T-helper 2 cell treated with Interferon-gamma antibody and Interleukin-4, amounts not matched to agents 100 ng/mL and 5 ng/mL, for 36 hours (primary cell): ENCODE data around the gene ABHD17A. TPM values are rescaled to one million over a fixed set of nuclear protein-coding genes. Genes with fewer than 3 reads are reported as not detected.

Experiments
- intact Hi-C: fragments of 100-400 bp; cut with micrococcal nuclease; formaldehyde crosslinking; loops from one replicate; pipeline ENCODE4 v1.15.1; 2023
- total RNA-seq: library from RNA; stranded (reverse); gene quantifications from 2 replicates; pipeline ENCODE4 v1.2.3, GENCODE V29; 2022

Gene ABHD17A
- total RNA-seq, 1 donor from 2014 or later, result 126 TPM

DNA sequence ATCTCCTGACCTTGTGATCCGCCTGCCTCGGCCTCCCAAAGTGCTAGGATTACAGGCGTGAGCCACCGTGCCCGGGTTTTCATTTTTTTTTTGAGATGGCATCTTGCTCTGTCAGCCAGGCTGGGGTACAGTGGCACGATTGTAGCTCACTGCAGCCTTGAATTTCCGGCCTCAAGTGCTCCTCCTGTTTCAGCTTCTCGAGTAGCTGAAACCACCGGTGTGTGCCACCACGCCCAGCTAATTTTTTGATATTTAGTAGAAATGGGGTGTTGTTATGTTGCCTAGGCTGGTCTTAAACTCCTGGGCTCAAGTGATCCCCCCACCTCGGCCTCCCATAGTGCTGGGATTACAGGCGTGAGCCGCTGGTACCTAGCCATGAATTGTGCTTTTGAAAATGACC, 25.8 kb upstream of the ABHD17A start:
- intact Hi-C loops, result no loop called here

DNA sequence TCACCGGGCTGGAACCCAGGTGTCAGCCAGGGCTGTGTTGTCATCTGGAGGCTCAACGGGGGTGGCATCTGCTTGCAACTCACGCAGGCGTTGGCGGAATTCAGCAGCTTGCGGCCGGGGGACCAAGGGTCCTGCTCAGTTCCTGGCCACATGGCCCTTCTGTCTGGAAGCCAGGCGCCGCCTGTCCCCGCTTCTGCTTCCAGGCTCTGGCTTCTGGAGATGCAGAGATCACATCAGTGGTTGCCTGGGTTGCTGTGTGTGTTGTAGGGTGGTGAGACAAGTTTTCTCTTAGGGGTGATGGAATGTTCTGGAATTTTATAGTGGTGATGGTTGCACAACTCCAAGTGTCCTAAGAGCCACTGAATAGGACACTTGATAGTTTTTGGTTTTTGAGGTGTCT, 24.9 kb upstream of the ABHD17A start:
- intact Hi-C loops, result no loop called here

DNA sequence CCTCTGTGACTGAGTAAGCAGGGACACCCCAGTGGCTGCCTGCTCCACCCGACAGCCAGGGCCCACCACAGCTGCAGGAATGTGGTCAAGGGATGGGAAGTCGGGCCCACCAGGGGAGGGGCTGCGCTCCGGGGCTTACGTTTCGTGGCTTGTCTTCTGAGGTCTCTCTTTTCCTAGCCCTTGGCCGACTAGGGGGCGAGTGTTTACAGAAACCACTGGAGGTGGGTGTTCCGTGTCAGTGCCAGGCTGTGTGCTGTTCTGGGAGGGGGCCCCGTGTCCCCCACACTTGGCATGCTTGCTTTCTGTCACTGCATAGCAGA, 24.4 kb upstream of the ABHD17A start:
- intact Hi-C loops, result loop anchor here (10.0 kb wide), 1 partner anchor 245 kb away; the partner anchor contains the start of gene AP3D1

DNA sequence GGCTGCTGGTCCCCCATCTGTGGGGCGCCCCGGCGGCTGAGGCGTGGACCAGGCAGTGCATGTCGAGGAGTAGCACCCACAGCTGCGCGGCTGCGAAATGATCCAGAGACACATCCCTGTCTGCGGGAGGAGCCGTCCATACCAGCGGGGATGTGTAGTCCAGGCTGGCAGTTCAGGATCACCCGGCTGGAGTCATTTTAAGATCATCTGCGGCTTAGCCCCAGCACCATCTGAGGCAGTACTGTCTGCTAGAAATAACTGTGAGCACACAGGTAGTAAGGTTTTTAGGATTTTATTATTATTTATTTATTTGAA, 23.0 kb upstream of the ABHD17A start:
- intact Hi-C loops, result loop anchor here (10.0 kb wide), 1 partner anchor 246 kb away; the partner anchor contains the start of gene AP3D1

DNA sequence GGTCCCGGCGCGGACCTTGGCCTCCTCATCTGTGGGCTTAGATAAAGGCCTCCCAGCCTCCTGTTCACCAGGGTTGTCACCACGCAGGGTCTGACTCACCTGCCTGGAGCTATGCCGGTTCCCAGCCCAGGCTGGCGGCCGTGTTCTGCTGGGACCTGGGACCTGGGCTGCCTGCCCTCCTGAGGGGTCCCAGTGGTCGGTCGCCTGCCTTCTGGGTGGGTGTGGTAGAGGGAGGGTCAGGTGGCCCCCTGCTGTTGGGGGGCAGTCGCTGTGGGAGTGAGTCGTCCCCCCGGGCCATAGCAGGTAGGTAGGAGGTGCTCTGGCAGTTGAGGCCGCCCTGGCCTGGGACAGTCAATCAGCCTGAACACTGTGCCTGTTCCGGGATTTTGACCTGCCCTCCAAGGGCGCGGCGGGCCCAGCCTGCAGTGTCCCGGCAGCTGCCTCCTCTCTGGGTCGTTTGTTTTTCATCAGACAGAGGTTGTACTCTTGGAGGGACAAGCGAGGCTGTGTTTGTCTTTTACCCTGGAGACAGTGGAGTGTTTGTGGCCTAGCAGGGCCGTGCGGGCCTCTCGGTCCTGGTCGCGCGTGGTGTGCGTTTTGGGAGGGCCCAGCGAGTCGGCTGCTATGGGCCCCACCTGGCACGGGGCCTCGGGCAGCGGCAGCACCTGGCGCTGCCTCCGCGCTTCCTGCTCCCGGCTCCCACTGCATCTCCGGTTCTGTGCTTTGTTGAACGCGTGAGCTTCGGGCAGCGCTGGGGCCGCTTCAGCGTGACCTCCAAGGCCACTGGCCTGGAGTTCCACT, 22.5 kb upstream of the ABHD17A start:
- intact Hi-C loops, result loop anchor here (10.0 kb wide), 1 partner anchor 247 kb away; the partner anchor contains the start of gene AP3D1

DNA sequence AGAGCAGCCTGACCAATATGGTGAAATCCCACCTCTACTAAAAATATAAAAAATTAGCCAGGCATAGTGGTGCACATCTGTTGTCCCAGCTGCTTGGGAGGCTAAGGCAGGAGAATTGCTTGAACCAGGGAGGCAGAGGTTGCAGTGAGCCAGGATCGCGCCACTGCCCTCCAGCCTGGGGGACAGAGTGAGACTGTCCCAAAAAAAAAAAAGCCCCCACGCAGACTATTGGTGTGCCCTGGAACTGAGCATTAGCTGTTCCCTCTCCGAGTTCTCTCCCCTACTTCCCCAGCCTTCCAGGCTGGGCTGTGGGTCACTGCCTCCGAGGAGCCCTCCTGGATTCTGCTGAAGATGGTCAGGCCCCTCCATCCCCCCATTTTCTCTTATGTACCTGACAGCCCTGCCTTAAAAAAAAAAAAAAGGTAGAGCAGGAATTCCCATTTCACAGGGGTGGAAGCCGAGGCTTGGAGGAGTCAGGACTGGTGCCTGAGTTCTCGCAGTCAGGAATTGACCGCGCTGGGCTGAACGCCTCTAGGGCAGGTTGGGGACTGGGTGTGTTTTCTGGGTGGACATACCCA, 21.8 kb upstream of the ABHD17A start:
- intact Hi-C loops, result loop anchor here (10.0 kb wide), 1 partner anchor 248 kb away; the partner anchor contains the start of gene AP3D1

DNA sequence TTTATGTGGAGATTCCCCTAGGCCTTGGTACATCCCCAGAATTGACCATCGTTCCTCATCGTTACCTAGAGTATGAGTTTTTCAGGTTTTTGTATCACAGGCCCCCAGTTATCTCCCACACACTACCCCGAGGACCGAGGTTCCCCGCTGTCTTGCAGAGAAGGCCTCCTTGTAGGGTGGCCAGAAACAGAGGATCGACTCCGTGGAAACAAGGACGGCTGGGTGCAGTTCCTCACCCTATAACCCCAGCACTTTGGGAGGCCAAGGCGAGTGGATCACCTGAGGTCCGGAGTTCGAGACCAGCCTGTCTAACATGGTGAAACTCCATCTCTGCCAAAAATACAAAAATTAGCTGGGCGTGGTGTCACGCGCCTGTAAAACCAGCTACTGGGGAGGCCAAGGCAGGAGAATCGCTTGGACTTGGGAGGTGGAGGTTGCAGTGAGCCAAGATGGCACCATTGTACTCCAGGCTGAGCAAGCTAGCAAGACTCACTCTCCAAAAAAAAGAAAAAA, 20.6 kb upstream of the ABHD17A start:
- intact Hi-C loops, result loop anchor here (1.0 to 10.0 kb wide), 4 partner anchors 21 to 249 kb away; partner anchors contain the start of genes ABHD17A, AP3D1 and KLF16

DNA sequence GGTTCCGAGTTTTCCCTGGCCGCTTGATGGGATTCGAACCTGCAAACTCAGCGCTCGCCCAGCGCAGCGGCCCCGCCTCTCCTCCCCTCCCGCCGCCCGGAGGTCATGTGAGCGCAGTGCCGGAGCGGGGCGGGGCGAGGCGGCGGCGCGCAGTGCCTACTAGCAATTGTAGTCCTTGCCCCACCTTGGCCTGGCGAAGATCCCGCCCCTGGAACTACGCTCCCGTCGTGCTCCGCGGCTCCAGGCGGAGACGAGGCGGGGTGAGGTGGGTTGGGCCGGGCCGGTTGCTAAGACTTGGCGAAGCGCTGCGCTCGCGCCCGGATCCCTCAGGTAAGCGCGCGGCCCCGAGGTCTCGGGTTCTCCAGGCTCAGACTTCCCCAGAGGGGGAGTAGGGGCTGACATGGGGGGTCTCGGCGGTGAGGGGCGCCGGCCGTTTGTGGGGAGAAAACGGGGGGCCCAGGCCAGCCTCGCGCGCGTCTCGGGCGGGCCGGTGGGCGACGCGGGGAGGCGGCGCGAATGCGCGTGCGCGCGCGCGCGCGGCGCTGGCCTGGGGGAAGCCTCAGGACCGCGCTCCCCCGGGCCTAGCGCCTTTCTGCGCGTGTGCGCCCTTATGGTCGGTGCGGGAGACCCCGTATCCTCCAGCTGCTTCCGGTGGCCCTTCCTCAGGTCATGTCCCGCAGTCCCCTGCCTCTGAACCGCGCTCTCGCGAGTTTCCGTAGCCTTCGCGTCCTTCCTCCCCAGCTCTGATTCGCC, 20.0 kb upstream of the ABHD17A start, which contains the start of the genes ADAT3 and SCAMP4:
ADAT3 (plus strand) TSS at position 290 of the 753 bp plus-strand sequence. CDS start 6,649 bp downstream, outside the sequence.
SCAMP4 (plus strand) TSS at position 290 of the 753 bp plus-strand sequence. CDS start 9,621 bp downstream, outside the sequence.
- intact Hi-C loops, result loop anchor here (1.0 to 10.0 kb wide), 4 partner anchors 20 to 250 kb away; partner anchors contain the start of genes ABHD17A, AP3D1 and KLF16

DNA sequence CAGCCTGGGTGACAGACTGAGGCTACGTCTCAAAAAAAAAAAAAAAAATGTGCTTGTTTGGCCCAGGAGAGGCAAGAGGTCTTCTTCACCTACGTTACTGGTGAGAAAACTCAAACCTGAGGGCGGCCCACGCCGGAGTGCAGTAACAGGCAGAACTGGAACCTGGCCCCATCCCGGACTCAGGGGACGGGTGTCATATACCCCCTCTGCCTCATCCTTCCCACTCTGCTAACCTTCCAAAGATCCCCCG, 19.5 kb upstream of the ABHD17A start:
- intact Hi-C loops, result loop anchor here (1.0 to 10.0 kb wide), 4 partner anchors 19 to 250 kb away; partner anchors contain the start of genes ABHD17A, AP3D1 and KLF16

DNA sequence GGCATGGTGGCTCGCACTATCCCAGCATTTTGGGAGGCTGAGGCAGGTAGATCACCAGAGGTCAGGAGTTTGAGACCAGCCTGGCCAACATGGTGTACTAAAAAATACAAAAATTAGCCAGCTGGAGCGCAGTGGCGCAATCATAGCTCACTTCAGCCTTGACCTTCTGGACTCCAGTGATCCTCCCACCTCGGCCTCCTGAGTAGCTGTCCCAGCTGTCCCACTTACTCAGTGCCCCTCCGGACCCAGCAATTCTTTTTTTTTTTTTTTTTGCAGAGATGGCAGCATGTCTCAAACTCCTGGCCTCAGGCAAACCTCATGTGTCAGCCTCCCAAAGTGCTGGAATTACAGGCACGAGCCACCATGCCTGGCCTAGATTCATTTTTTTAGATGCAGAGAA, 17.6 kb upstream of the ABHD17A start:
- intact Hi-C loops, result loop anchor here (10.0 kb wide), 1 partner anchor 252 kb away; the partner anchor contains the start of gene AP3D1

DNA sequence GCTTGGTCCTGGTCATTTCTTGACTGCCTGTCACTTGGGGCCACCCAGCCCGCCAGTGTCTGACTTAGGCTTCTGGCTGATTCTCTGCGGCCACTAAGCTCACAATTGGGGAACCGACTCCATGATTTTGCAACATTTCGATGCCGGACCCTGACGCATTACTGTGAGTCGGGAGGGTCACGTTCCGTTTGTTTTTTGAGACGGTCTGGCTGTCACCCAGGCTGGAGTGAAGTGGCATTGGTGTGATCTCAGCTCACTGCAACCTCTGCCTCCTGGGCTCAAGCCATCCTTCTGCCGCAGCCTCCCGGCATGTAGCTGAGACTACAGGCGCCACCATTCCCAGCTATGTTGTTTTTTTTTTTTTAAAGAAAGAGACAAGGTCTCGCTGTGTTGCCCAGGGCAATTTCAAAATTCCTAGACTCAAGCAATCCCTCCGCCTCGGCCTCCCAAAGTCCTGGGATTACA, 16.7 kb upstream of the ABHD17A start:
- intact Hi-C loops, result loop anchor here (10.0 kb wide), 1 partner anchor 253 kb away; the partner anchor contains the start of gene AP3D1

DNA sequence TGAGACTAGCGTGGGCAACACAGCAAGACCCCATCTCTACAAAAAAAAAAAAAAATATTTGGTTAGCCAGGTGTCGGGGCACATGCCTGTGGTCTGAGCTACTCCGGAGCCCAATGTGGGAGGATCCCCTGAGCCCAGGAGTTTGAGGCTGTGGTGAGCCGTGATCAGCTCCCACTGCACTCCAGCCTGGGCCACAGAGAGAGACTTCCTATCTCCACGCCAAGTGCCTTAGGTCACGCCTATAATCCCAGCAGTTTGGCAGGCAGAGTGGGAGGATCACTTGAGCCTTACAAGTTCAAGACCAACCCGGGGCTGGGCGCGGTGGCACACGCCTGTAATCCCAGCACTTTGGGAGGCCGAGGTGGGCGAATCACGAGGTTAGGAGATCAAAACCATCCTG, 11.2 kb upstream of the ABHD17A start:
- intact Hi-C loops, result no loop called here

DNA sequence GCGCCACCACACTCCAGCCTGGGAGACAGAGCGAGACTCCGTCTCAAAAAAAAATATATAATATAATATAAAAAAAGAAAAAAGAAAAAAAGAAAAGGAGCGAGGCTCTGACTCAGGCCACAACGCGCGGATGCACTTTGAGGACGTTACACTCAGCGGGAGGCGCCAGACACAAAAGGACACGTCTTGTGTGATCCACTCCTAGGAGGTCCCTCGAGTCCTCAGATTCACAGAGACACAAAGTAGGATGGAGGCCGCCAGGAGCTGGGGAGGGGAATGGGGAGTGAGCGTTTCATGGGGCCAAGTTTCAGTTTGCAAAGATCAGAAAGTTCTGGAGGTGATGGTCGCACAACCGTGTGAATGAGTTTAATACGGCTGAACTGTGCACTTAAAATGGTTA, 8.5 kb upstream of the ABHD17A start:
- intact Hi-C loops, result no loop called here

DNA sequence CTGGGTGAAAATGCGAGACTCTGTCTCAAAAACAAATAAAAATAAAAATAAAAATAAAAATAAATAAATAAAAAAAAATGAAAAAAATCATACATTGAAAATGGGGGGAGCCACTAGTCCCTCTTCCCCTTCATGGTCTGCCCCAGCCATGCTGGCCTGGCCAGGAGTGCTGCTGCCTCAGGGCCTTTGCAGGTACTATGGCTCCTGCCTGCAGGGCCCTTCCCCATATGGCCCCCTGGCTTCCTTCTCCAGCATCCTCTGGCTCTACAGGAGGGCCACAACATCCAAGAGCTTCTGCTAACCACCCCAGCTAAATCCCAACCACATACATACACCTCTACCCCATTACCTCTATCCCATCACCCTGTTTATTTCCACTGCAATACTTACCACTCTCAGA, 4.6 kb upstream of the ABHD17A start:
- intact Hi-C loops, result loop anchor here (10.0 kb wide), 1 partner anchor 205 kb away; the partner anchor contains the start of genes IZUMO4 and MOB3A

DNA sequence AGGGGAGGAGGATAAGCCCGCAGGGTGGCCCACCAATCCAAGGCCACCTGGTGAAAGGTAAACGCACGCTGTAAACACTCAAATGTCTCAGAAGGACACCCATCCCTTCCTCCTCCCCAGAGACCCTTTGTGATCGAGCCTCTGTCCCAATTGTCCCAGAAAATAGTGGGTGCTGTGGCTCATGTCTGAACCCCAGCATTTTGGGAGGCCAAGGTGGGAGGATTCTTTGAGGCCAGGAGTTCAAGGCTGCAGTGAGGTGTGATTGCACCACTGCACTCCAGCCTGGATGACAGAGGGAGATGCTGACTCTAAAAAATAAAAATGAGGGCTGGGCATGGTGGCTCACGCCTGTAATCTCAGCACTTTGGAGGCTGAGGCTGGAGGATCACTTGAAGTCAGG, 3.1 kb upstream of the ABHD17A start:
- intact Hi-C loops, result loop anchor here (10.0 kb wide), 1 partner anchor 206 kb away; the partner anchor contains the start of genes IZUMO4 and MOB3A

DNA sequence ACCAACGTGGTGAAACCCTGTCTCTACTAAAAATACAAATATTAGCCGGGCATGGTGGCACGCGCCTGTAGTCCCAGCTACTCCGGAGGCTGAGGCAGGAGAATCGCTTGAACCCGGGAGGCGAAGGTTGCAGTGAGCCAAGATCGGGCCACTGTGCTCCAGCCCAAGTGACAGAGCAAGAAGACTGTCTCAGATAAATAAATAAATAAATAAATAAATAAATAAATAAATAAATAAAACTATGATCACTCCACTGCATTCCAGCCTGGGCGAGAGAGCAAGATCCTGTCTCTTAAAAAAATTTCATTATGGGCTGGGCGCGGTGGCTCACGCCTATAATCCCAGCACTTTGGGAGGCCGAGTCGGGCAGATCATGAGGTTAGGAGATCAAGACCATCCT, 1.1 kb upstream of the ABHD17A start:
- intact Hi-C loops, result loop anchor here (10.0 kb wide), 1 partner anchor 208 kb away; the partner anchor contains the start of genes IZUMO4 and MOB3A

DNA sequence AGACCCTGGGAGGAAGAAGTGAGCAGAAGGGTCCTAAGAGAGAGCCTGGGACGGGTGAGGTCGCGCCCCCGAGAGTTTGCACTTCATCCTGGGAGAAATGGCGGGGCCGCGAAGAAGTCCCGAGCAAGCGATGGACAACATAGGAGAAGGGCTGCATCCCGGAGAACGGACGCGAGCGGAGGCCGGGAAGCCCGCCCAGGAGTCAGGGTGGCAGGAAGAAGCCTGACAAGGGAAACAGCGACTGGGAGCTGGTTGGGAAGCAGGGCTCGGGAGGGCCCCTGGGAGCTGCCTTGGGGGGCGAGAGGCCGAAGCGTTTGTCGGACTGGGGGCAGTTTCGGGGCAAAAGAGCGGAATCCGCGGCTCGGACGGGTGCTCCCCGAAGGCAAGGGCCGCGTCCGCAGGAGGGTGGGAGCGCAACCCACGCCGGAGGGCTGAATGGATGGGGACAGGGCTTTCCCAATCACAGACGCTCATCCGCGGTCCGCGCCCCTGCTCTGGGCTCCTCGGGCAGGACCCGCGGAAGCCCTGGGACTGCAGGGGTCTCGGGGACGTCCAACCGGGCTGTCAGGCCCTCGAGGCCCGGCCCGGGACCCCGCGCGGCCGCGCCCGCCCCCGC, 469 bp downstream of the ABHD17A start:
- intact Hi-C loops, result loop anchor here (1.0 to 10.0 kb wide), 4 partner anchors 9 to 210 kb away; partner anchors contain the start of genes ADAT3, IZUMO4, MOB3A and SCAMP4

DNA sequence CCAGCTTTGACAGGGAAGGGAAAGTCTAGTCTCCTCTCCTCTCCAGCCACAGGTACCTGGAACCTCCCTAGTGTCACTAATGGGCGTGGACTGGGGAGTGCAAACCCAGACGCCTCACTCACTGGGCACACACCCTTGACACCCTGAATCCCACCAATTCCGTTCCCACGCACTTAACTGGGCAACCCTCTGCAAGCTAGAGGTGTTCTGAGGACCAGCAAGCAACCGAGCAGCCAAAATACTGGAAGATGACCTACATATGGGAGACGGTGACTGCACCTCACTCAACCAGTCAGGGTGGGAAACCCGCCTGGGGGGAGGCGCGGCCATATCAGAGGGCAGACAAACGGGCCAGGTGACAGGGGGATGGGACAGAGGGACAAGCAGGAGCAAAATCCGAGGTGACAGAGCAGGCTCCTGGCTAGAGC, 991 bp downstream of the ABHD17A start:
- intact Hi-C loops, result loop anchor here (1.0 to 10.0 kb wide), 2 partner anchors 8 to 210 kb away; partner anchors contain the start of genes IZUMO4 and MOB3A

DNA sequence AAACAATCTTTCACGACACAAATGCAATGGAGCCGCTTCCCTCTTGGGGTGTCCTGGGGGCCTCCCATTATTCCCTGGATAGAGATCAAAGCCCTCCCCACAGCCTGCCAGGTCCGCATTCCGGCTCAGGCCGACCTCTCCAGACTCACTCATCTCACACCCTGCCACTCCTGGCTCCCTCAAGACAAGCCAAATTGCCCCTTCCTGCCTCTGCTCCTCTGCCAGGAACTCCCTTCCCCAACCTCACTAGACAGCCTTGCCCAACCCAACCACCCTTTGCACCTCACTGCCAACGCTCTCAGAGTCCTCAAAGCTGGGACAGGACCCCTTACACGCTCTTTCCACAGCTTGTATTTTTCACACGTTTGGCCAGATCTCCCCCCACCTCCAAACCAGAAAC, 1.5 kb downstream of the ABHD17A start:
- intact Hi-C loops, result loop anchor here (1.0 to 10.0 kb wide), 3 partner anchors 7 to 211 kb away; partner anchors contain the start of genes IZUMO4 and MOB3A
